Common myeloid progenitor, CD34-positive (primary cell): ENCODE data around the gene ARHGAP26.

Experiments
- CTCF ChIA-PET: fragments of 350-600 bp; sonication (Branson Sonifier 250); formaldehyde crosslinking; loops from one replicate; lab custom pipeline; 2021; ENCODE audit warnings: antibody characterized with exemption; lab: Charles Lee
- POLR2A ChIA-PET: fragments of 350-600 bp; sonication (Branson Sonifier 250); formaldehyde crosslinking; loops from one replicate; lab custom pipeline; 2021; ENCODE audit warnings: antibody characterized with exemption; lab: Charles Lee
- DNase-seq, 3 donors: peaks; one replicate each; pipeline versions ENCODE4 v3.0.0 to v3.0.0-alpha.2; 2013
- H3K27ac ChIP-seq, 2 experiments: 1 replicate in 1 of 2; 2 replicates in 1 of 2; pipeline ENCODE4 v1.7.0; 2013; ENCODE audit warnings: inconsistent platforms in 2 of 2, low read length in 2 of 2, mild to moderate bottlenecking in 2 of 2, low read depth in 1 of 2, moderate library complexity in 1 of 2; ENCODE audit not compliant: severe bottlenecking in 2 of 2, insufficient read depth in 1 of 2, poor library complexity in 1 of 2
- H3K27me3 ChIP-seq, 5 experiments: replicated peaks in 2 of 5; 1 replicate in 3 of 5; 2 replicates in 2 of 5; pipeline versions ENCODE4 v1.6.1 to v1.7.0; 2013; ENCODE audit warnings: low read length in 4 of 5, mild to moderate bottlenecking in 2 of 5, moderate library complexity in 2 of 5, inconsistent platforms in 1 of 5; ENCODE audit not compliant: insufficient read depth in 5 of 5, control insufficient read depth in 4 of 5
- H3K36me3 ChIP-seq, 4 experiments: 1 replicate in 2 of 4; 2 replicates in 2 of 4; pipeline versions ENCODE4 v1.6.1 to v1.7.0; 2013; ENCODE audit warnings: low read length in 3 of 4, control low read depth in 1 of 4, mild to moderate bottlenecking in 1 of 4; ENCODE audit not compliant: control insufficient read depth in 4 of 4, insufficient read depth in 4 of 4
- H3K4me1 ChIP-seq, 4 experiments: 1 replicate in 3 of 4; 2 replicates in 1 of 4; pipeline versions ENCODE4 v1.6.1 to v1.7.1; 2013; ENCODE audit warnings: low read length in 3 of 4, mild to moderate bottlenecking in 3 of 4, control low read depth in 1 of 4, inconsistent platforms in 1 of 4, moderate library complexity in 1 of 4; ENCODE audit not compliant: control insufficient read depth in 4 of 4, insufficient read depth in 4 of 4; ENCODE audit errors: control extremely low read depth in 1 of 4
- H3K4me3 ChIP-seq, 7 experiments: 1 replicate in 4 of 7; 2 replicates in 3 of 7; pipeline versions ENCODE4 v1.5.1 to v1.7.0; 2013; ENCODE audit warnings: mild to moderate bottlenecking in 7 of 7, low read length in 6 of 7, moderate library complexity in 6 of 7, inconsistent platforms in 2 of 7, low read depth in 2 of 7, control low read depth in 1 of 7; ENCODE audit not compliant: insufficient read depth in 4 of 7, control insufficient read depth in 1 of 7; ENCODE audit errors: extremely low read depth in 1 of 7
- H3K9me3 ChIP-seq, 5 experiments: 1 replicate in 4 of 5; 2 replicates in 1 of 5; pipeline versions ENCODE4 v1.6.1 to v1.7.1; 2013; ENCODE audit warnings: low read length in 4 of 5, mild to moderate bottlenecking in 2 of 5, inconsistent platforms in 1 of 5, low read depth in 1 of 5, moderate library complexity in 1 of 5; ENCODE audit not compliant: control insufficient read depth in 4 of 5, insufficient read depth in 2 of 5; ENCODE audit errors: control extremely low read depth in 1 of 5
- WGBS: methylation state at CpG from one replicate; pipeline ENCODE4 v1.1.5; 2013; ENCODE audit not compliant: insufficient coverage; 5-methylcytosine and 5-hydroxymethylcytosine counted together

ARHGAP26 gene

DNA sequence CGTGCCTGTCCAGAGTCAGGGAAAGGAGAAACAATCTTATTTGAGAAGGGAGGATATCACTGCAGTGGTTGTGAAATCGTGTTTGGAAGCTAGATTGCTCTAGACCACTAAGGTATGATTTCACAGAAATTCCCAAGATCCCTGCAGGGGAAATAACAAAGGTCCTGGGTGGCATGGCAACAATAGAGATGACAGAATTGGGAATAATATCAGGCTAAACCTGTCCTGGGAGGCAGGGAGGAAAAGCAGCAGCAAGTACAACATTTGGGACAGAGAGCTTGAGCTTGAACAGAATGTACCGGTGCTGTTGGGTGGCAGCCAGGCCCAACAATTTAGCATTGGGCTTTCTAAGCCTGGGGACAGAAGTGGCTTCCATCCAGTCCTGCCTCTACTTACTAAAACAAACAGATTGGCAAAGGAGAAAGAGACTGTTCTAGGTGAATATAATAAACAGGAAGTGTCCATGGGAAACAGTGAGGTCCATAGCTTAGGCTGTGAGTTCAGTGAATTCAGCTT is 17.0 kb upstream of the ARHGAP26 start:
- 100% methylated on average over 1 of the region's 3 CpGs for WGBS
- Histone ChIP-seq H3K36me3 (no peaks in the 10 kb centered on the region), H3K27ac (no peak overlapping the region), H3K9me3 (no peaks in the 10 kb centered on the region), H3K4me1 (peaks cover 3 to 19% (median 15%) of the 10 kb centered on the region in 4 experiments), H3K27me3 (no peaks in the 10 kb centered on the region), H3K4me3 (no peak overlapping the region)
- no peak for DNase-seq
- POLR2A ChIA-PET, result no interaction called here
- CTCF ChIA-PET, result interaction anchor here (0.7 to 4.3 kb wide), 13 partner anchors 10 to 128 kb away, joined by 3 to 25 read pairs (median 5); no protein-coding TSS in a partner anchor

DNA sequence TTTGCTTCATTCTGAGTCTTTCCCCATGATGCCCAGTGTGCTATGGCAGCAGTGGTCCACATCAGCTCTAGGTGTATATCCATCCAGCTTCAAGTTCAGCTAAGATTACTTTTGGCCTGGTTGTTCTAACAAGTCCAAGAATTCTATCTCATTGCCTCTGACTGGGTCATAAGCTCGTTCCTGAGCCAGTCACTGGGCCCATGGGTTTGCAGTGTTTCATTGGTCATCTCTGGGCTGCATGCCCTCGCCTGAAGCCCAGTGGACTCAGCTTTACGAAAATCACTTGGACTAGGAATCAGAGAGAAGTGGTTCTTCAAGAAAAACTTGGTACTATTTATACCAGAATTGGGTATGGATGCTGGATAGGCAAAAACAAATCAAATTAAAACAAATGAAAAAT is 16.1 kb upstream of the ARHGAP26 start:
- Histone ChIP-seq H3K4me1 (peaks cover 3 to 26% (median 17%) of the 10 kb centered on the region in 4 experiments), H3K36me3 (no peaks in the 10 kb centered on the region), H3K4me3 (no peak overlapping the region), H3K9me3 (no peaks in the 10 kb centered on the region), H3K27me3 (no peaks in the 10 kb centered on the region), H3K27ac (no peak overlapping the region)
- CTCF ChIA-PET, result interaction anchor here (0.8 to 4.3 kb wide), 14 partner anchors 10 to 127 kb away, joined by 3 to 25 read pairs (median 4); no protein-coding TSS in a partner anchor
- DNase-seq, result no peak
- POLR2A ChIA-PET, result interaction anchor here (0.6 kb wide), 1 partner anchor 17 kb away, joined by 3 read pairs; no protein-coding TSS in a partner anchor
- WGBS, result 100% methylated on average over 2 of the region's 3 CpGs

DNA sequence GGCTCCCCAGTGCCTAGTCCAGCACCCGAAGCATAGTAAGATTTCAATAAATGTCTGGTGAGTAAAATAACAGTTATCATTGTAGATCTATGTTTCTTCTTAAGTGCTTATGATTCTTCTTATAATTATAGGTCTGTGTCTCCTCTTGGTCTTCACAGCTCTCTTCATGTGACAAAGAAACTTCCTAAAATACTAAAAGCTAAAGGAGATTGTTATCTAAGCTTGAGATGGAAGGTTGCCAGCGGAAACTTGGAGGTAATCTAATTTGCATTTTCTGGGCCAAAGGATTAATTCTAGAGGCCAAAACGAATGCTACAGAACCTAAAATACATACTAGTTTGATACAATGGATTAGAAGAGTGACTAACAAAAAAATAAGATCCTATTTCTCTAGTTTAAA is 13.6 kb upstream of the ARHGAP26 start:
- peaks cover 3 to 19% (median 12%) of the 10 kb centered on the region in 4 experiments for H3K4me1 ChIP-seq
- H3K36me3 ChIP-seq, result no peaks in the 10 kb centered on the region
- CTCF ChIA-PET, result interaction anchor here (0.9 kb wide), 1 partner anchor 53 kb away, joined by 3 read pairs; no protein-coding TSS in a partner anchor

DNA sequence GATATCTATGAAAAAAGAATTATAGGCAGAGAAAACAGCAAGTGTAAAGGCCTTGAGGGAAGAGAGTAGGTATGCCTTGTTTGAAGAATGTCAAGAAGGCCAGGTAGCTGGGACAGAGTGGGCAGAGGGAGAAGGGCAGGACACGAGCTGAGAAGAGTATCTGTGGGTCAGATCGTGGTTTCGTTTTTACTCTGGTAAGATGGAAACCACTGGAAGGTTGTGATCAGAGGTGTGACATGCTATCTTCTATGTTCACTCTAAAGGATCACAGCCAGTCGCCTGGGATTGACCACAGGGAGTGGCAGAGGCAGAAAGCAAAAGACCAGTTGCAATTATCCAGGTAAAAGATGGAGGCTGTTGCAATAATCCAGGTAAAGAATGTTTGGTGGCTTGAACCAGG is 12.6 kb upstream of the ARHGAP26 start:
- POLR2A ChIA-PET, result no interaction called here

More for the DNA sequence above, 13.6 kb upstream of the ARHGAP26 start:
- no CpG with 5 or more reads among the region's 3 CpGs for WGBS
- Histone ChIP-seq H3K4me3 (no peak overlapping the region), H3K9me3 (no peaks in the 10 kb centered on the region), H3K27ac (no peak overlapping the region), H3K27me3 (no peaks in the 10 kb centered on the region)
- DNase-seq, result peak in 2 of 3 donors; percentile 31 to 41
- POLR2A ChIA-PET, result no interaction called here

DNA sequence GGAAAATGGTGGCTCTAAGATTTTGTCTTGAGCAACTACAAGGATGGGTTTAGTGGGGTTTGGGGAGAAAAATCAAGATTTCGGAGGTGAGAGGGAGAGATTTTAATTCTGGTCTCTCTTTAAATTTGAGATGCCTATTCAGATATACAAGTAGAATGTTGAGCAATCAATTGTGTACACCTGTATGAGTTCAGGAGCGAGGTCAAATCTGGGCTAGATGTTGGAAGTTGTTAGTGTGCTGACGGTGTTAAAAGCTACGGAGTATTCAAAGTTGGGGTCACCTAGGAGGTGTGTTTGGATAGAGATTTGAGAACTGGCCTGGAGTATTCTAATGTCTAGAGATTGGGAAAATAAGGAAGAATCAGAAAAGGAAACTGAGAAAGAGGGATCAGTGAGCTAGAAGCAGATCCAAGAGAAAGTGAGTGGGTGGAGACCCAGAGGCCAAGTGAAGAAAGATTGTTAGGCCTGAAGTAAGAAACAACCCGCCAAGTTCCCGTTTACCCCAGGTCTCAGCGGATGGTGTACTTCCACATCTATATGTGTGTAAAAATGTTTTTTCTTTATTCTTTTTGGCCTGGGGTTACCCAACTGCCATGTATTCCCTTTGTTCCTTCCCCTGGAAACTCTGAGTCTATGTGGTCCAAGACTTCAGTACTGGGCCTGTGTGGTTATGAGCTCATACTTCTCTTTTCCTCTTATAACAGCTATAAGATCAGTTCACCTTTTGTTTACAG is 11.9 kb upstream of the ARHGAP26 start:
- no peaks in the 10 kb centered on the region for H3K27me3 ChIP-seq
- H3K4me3 ChIP-seq, result peak overlapping the region in 1 of 7 experiments; percentile 14
- POLR2A ChIA-PET, result no interaction called here
- peak; percentile 9 to 83 (median 80) for DNase-seq
- H3K27ac ChIP-seq, result no peak overlapping the region
- 98% methylated on average over 4 of the region's 7 CpGs for WGBS
- no peaks in the 10 kb centered on the region for H3K36me3 ChIP-seq
- H3K4me1 ChIP-seq, result peaks cover 3 to 19% (median 12%) of the 10 kb centered on the region in 4 experiments
- CTCF ChIA-PET, result interaction anchor here (0.7 to 1.5 kb wide), 10 partner anchors 9 to 129 kb away, joined by 3 to 6 read pairs (median 4); no protein-coding TSS in a partner anchor
- H3K9me3 ChIP-seq, result no peaks in the 10 kb centered on the region

More for the DNA sequence above, 12.6 kb upstream of the ARHGAP26 start:
- Histone ChIP-seq H3K9me3 (no peaks in the 10 kb centered on the region), H3K36me3 (no peaks in the 10 kb centered on the region), H3K4me3 (no peak overlapping the region), H3K27me3 (no peaks in the 10 kb centered on the region), H3K27ac (no peak overlapping the region), H3K4me1 (peaks cover 3 to 19% (median 12%) of the 10 kb centered on the region in 4 experiments)
- CTCF ChIA-PET, result interaction anchor here (0.9 to 1.5 kb wide), 2 partner anchors 64 to 69 kb away, joined by 3 read pairs; no protein-coding TSS in a partner anchor
- no peak for DNase-seq
- WGBS, result 89% methylated on average over 4 of the region's 4 CpGs

DNA sequence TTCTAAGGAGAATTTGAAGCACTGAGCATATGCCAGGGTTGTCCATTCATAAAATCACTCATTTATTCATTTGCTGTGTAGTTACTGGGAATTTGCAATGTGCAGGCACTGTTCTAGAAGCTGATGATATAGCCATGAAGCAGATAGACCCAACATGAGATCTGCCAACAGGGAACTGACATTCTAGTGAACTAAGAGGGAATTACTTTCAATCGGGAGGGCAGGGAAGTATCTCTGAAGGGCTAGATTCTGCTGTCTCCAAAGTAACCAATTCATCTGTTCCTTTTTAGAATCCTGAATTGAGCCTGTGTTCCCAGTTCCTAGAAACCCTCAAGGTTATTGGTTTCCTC is 11.4 kb upstream of the ARHGAP26 start:
- DNase-seq, result no peak
- POLR2A ChIA-PET, result no interaction called here
- peaks cover 3 to 19% (median 12%) of the 10 kb centered on the region in 4 experiments for H3K4me1 ChIP-seq

More for the DNA sequence above, 11.4 kb upstream of the ARHGAP26 start:
- Histone ChIP-seq H3K27me3 (no peaks in the 10 kb centered on the region), H3K9me3 (peaks cover 0 to 3% (median 0%) of the 10 kb centered on the region in 5 experiments), H3K4me3 (no peak overlapping the region), H3K27ac (no peak overlapping the region), H3K36me3 (no peaks in the 10 kb centered on the region)
- WGBS, result 50% methylated on average over 1 of the region's 1 CpG
- CTCF ChIA-PET, result interaction anchor here (0.7 to 1.5 kb wide), 10 partner anchors 10 to 128 kb away, joined by 3 to 6 read pairs (median 4); no protein-coding TSS in a partner anchor
